HL-60/S4 treated with retinoic acid at 250 ng/mL for 4 days and 3 days (cell line): ENCODE data around the gene STX11.
"Not testable (repeated sequence)": the region's sequence is repeated elsewhere in the genome, so short reads cannot be mapped to it uniquely, and the experiment has no call there.

ENCODE experiments used
- in situ Hi-C: fragments of 300-500 bp; cut with MboI; formaldehyde crosslinking; loops from 2 replicates; pipeline ENCODE4 v1.7.0; 2022; ENCODE audit warnings: low sequenced_read_pairs

Gene STX11

DNA sequence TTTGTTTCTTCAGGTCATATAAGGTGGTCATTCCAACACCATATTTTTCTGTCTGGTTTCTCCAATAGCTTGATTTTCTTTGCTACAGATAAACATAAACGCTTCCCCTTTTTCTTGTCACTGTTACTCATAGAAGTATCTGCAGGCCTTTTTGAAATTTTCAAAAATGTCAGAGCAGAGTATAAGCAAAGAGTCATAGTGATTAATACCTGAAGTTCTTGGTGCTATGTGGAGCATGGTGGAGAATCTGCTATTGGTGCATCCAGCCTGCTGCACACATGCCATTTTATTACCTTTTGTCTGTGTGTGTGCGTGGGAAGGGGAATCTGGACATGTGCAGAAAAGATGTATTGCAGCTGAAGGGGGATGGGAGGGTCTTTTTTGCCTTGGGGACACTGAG lies 19.7 kb downstream of the STX11 start:
- in situ Hi-C loops, result no loop called here

DNA sequence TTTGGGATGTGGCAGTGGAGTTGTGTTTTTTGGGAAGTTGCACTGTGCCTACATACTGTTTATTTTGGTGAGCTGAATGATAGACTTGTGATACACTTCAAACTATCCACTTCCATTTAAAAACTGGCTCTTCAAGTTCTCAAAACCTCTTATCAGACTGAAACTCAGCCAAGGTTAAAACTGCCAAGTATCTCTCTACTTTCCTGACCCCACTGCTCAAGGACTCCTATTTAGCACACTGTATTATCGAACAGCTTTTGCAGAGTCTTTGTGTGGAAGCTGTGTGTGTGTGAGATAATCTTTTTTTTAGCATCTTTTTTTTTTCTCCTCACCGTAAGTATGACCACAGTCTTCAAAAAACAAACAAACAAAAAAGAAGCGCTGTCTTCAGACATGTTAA lies 21.1 kb downstream of the STX11 start:
- in situ Hi-C loops, result no loop called here

DNA sequence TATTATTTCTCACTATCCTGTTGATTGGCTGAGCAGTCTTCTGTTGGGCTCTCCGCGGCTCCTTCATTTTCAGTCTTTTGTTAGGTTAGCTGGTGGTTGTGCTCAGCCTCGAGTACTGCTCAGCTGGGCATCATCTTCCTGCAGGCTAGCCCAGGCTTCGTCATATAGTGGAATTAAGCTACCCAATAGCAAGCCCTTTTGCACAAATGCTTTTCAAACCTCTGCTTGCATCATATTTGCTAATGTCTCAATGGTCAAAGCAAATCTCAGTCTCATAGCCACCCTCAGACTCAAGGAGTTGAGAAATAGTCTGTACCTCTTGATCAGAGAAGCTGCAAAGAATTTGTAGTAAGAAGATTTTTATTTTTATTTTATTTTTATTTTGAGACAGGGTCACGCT lies 23.7 kb downstream of the STX11 start:
- in situ Hi-C loops, result no loop called here

DNA sequence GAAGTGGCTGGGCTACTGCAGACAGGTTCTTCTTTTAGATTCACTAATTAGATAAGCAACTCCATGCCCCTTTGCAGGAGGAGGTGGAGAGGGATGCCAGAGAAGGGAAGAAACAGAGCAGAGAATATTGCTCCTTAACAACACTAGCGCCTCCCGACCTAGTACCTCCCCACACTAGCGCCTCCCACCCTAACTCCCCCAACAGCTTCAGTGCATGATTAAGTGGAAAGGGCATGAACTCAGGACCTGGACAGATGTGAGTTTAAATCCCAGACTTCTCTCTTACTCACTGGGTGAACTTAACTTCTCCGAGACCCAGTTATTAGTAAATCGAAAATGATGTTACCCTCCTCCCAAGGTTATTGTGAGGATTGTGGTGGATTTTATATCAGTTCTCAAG lies 25.7 kb downstream of the STX11 start:
- in situ Hi-C loops, result no loop called here

DNA sequence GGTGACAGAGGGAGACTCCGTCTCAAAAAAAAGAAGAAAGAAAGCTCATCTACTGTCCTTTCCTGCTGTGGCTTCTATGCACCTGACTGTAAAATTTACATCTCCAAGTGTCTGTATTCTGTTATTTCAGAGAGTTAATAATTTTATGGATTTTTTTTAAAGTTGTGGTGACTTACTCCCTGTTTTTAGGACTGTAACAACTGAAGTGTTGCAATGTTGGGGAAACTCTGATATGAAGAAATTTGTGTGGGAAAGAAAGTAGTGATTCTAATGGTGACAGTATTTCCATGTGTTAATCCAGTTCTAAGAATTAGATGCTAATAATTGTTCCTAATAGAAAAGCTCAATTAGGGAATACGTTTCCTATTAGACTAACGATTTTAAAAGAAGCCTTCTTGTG lies 27.4 kb downstream of the STX11 start:
- in situ Hi-C loops, result no loop called here

DNA sequence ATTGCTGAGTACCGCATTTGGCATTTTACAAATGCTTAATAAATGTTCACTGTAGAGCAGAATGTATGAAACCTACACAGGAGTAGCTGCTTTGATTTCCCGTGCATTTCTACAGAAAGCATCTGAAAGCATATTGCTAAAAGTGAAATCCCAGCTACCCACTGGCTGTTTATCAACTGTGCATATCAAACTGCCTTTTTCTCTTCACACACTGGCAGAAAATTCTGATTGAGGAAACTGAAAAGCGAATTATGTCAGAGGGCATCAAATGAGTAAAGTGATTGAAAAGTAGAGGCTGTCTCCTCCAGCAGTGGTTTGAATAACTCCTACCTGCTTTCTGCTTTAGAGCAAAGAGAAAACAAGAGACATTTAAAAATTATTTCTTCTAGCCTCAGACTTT lies 28.0 kb downstream of the STX11 start:
- in situ Hi-C loops, result no loop called here

DNA sequence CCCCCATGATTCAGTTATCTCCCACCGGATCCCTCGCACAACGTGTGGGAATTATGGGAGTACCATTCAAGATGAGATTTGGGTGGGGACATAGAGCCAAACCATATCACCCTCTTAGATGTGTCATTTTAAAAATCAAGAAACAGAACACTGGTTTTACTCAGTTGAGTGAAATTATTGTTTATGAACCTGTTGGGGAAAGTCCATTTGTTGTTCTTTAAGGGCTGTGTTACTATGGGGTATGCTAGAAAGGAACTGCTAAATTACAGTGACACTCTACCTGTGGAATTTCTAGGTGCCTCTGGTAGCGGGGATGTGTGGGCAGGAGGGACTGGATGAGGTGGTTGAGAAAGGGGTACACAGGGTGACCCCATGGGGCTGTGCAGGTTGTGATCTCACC lies 28.9 kb downstream of the STX11 start:
- in situ Hi-C loops, result no loop called here

DNA sequence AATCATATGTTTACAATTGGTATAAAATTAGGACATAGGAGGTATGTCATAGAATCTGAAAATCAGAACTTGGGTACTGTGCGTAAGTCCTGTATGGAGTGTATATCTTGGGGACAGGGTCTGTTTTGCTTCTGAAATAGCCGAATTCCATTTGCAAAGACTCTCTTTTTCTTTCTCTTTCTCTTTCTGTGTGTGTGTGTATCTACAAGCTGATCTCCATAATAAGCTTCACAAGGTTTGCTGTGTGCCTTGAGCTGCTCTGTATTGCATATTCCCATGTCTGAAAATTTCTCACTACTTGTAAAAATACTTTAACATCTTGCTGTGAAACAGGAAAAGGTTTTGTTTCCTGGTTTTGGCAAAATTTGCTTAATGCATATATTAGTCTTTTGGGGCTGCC lies 29.5 kb downstream of the STX11 start:
- in situ Hi-C loops, result no loop called here

DNA sequence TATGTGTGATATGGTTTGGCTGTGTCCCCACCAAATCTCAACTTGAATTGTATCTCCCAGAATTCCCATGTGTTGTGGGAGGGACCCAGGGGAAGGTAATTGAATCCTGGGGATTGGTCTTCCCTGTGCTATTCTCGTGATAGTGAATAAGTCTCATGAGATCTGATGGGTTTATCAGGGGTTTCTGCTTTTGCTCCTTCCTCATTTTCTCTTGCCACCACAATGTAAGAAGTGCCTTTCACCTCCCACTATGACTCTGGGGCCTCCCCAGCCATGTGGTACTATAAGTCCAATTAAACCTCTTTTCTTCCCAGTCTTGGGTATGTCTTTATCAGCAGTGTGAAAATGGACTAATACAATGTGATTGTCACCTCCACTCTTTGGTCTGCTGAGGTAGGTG lies 30.0 kb downstream of the STX11 start:
- in situ Hi-C loops, result not testable (repeated sequence)

DNA sequence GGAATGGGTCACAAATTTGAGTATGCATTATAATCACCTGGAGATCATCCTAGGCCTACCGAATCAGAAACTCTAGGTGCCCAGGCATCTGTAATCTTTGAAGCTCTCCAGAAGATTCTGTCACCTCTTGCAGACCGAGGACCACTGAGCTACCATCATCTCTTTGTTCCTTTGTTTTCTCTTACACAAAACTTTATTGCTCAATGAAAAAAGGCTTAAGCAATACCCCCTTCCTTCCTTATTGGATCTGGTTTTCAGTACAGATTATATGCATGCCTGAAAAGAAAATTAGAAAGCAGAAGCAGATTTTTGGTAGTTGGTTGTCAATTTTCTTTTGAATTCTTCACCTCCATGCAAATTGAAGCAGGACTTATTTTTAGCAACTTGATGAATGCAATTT lies 31.3 kb downstream of the STX11 start:
- in situ Hi-C loops, result no loop called here

DNA sequence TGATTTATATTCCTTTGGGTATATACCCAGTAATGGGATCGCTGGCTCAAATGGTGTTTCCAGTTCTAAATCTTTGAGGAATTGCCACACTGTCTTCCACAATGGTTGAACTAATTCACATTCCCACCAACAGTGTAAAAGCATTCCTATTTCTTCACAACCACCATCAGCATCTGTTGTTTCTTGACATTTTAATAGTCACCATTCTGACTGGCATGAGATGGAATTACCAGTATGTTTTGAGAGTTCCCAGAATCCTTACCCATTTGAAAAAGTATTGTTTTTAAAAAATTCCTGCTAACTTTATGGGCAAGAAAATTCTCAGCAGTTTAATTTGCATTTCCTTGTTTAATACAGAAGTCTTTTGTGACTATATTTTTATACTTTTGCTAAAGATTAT lies 33.9 kb downstream of the STX11 start:
- in situ Hi-C loops, result not testable (repeated sequence)

DNA sequence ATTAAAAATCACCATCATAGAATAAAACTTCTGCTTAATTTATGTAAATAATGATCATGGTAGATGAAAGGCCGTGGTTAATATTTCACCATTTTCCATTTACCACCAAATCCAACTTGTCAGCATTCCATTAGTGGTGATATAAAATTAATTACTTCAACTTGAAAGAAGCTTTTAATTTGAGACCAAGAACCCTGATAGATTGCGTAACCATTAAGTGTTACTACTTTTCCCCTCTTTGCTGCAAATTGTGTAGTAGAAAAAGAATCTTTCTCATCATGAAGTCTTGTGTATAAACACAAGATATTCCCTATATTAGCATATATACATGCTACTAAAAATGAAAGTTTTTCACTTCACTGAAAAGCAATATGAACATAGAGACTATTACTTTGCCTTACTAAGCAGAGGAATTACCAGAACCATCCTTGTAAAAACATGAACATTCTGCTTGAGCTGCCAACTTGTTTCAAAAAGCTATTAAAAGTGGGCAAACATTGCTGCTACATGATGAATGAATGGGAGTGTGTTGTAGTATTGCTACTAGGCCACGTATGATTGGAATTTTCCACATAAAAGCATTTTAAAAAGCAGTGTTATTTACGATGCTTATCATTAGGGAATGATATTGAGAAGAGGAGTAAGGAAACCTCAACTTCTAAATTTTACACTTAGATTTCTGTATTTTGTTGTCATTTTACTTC lies 35.0 kb downstream of the STX11 start:
- in situ Hi-C loops, result no loop called here

DNA sequence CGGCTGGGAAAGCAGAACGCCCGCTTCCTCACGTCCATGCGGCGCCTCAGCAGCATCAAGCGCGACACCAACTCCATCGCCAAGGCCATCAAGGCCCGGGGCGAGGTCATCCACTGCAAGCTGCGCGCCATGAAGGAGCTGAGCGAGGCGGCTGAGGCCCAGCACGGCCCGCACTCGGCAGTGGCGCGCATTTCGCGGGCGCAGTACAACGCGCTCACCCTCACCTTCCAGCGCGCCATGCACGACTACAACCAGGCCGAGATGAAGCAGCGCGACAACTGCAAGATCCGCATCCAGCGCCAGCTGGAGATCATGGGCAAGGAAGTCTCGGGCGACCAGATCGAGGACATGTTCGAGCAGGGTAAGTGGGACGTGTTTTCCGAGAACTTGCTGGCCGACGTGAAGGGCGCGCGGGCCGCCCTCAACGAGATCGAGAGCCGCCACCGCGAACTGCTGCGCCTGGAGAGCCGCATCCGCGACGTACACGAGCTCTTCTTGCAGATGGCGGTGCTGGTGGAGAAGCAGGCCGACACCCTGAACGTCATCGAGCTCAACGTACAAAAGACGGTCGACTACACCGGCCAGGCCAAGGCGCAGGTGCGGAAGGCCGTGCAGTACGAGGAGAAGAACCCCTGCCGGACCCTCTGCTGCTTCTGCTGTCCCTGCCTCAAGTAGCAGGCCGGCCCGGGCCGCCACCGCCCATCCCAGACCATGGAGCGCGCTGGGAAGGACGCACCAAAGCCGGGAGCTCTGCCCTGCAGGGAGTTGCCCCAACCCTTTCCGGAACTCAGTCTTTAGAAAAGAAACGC lies 36.7 kb downstream of the STX11 start:
- in situ Hi-C loops, result no loop called here

DNA sequence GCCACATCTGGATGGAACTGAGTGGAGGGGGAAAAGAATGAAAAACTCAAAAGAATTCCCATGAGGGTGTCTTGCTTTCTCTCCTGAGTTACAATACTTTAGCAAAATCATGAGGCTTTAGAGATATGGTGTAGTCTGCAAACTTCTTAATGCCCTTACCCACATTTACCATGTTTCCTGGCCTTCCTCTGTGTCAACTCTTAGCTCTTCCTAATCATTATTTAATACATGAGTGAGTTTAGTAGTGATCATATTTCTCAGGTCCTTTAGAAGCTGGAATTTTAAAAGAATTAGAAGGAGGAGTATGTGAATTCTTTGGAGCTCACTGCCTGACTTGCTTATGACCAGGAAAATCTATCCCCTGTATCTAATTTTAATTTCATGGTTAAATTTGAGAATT lies 39.0 kb downstream of the STX11 start:
- in situ Hi-C loops, result no loop called here

DNA sequence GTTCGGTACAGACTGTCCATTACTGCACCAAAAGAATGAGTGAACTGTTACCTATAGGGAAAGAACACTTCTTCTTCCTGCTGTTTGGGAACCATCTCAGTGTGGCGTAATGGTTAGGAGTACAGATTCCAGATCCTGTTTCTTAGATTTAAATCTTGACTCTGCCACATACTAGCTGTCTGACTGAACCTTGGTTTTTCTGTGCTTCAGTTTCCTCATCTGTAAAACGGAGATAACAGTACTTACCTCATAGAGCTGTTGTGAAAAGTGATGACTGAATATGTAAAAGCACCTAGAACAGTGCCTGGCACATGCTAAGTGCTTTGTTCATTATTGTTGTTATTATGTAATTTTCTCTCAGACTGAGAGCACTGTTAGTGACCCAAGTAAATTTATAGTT lies 39.8 kb downstream of the STX11 start:
- in situ Hi-C loops, result no loop called here

DNA sequence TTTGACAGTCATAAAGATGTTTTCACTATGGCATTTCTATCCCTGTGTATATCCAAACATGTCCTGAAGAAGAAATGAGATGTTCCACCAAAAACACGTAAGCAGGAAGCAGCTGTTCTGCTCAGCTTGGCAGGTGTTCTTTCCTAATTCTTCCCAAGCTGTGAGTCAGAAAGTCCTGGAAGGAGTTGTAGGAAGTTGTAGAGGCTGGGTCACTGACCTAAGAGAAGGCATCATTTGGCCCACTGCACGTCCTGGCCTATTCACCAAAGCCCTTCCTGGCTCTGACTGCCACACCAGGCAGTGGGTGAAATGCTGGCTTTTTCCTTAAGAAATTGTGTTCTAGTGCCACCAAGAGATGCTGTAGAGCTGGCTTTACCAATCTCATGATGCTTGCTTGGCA lies 40.3 kb downstream of the STX11 start:
- in situ Hi-C loops, result no loop called here

DNA sequence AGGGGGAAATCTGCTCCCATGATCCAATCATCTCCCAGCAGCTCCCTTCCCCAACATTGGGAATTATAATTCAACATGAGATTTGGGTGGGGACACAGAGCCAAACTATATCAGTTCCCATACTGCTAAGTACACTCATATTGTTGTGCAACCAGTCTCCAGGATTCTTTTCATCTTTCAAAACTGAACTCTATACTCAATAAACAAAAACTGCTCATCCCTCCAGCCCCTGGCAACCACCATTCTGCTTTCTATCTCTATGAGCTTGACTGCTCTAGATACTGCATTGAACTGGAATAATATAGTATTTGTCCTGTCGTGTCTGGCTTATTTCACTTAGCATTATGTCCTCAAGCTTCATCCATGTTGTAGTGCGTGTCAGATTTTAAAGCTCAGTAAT lies 42.9 kb downstream of the STX11 start:
- in situ Hi-C loops, result no loop called here

DNA sequence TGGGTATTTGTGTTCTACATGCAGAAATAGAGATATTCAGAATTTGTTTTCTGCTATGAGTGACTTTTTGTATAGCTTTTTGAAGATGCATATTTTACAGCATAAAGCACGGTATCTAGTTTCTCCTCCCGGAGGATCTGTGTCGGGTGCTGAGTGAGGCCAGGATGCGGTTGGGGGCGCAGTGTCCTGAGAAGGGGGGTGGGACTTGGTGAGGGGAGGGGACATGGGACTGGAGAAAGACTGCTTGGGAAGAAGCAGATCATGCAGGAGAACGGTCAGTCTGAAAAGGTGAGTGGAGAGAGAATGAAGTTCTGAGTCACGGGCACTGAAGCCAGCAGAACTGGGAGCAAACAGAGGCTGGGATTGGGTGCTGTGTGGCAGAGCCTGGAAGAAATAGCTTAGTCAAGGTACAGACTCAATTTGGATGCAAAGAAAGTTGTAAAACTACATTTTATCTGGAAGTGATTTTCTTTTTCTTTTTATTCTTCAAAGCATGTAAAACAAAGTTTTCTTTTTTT lies 44.0 kb downstream of the STX11 start:
- in situ Hi-C loops, result no loop called here

DNA sequence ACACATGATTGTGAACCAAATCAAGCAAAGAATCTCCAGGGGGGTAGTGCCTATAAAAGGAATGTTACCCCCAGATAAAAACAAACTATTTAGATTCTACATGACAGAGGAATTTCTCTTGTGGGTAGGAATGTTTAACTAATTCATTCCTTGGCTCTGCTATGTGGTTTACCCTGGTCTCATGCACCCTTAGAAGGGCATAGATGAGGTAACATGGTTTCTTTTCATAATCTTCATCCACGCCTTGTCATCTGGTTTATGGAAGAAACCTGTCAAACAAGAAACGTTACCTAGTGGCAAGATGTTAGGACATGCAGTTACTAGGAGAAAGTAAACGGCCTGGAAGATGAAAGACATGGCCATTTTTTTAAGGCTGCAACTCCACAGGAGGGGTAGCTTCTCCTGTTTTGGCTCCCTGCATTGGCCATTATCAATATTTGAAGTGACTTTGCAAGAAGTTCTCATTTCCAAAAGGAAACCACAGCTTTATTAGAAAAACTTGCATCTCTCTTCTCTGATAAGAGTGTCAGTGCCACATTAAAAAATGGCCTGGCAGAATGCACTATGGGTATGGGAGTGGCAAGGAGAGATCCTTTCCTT lies 45.5 kb downstream of the STX11 start:
- in situ Hi-C loops, result no loop called here

DNA sequence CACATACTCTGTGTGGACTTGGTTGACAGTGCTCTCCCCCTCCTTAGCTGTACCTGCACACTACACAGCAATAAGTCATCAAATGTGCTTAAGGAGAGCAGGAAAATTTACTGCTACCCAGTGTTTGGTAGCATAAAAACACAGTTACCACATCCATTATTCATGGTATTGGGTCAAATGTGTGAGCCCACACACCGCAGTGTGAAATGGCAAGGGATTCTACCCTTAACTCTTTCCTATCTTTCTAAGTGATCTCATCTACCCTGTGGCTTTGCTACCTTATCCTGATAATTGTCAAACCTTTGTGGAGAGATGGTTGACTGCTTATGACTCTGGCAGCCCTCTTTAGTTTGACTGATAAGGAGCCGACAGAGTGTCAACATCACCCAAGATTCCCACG lies 47.6 kb downstream of the STX11 start:
- in situ Hi-C loops, result no loop called here

DNA sequence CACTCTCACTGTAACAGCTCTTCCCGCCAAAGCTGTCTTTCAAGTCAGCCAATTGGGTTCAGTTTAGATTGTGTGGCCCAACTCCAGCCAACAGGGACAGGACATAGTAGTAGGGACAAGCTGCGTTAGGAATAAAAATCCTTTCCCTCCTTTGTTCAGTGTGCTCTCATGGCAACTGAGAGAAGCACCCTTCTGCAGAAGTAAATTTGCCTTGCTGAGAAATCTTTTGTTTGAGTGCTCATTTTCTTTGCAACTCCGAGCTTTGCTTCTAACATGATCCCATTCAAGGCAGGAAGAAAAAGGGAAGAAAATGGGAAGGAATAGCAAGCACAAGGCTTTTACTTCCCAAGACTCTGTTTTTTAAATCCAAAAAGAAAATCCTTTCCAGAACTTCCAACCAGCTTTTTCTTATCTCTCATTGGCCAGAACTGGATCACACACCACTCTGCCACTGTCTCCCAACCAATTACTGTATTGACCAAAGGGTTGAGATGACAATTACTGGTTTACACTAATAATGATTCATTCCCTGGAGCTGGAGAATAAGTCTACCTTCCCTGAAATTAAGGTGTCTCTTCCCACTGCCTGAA lies 52.7 kb downstream of the STX11 start:
- in situ Hi-C loops, result no loop called here

DNA sequence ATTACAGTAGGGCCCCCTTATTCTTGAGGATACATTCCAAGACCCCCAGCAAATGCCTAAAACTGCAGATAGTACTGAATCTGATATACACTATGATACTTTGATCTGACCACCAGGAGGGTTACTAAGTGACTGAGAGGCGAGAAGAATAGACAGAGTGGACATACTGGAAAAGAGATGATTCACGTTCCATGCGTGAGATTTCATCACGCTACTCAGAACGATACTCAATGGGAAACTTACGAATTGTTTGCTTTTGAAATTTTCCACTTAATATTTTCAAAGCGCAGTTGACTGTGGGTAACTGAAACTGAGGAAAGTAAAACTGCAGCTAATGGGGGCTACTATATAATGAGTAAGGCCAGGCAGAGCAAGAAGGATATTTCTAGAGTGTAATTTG lies 60.8 kb downstream of the STX11 start:
- in situ Hi-C loops, result no loop called here
